Neural cell (in vitro differentiated cells): Measurements from ENCODE around the gene SPINK9. TPM values are rescaled to one million over a fixed set of nuclear protein-coding genes. Genes with fewer than 3 reads are reported as not detected.

ENCODE experiments used
- H2AFZ ChIP-seq: fragments of 200-600, 300-800 bp; sonication (generic), shearing (Covaris generic); 2 replicates; pipeline ENCODE4 v1.6.0; 2014; ENCODE audit warnings: low read depth, mild to moderate bottlenecking, antibody characterized with exemption, low read length, moderate library complexity
- H3F3A ChIP-seq: fragments of 200-600 bp; shearing (Covaris generic); 2 replicates; pipeline ENCODE4 v1.6.1; 2016; ENCODE audit warnings: mild to moderate bottlenecking, moderate library complexity, mixed read lengths, antibody characterized with exemption, low read length; ENCODE audit not compliant: insufficient read depth, poor library complexity, severe bottlenecking
- H3K27ac ChIP-seq: fragments of 200-600, 300-800 bp; sonication (generic), shearing (Covaris generic); 2 replicates; pipeline ENCODE4 v1.5.1; 2014; ENCODE audit warnings: mild to moderate bottlenecking, low read length, moderate library complexity
- H3K27me3 ChIP-seq: fragments of 300-800, 200-600 bp; sonication (generic), shearing (Covaris generic); 2 replicates; pipeline ENCODE4 v1.6.0; 2014; ENCODE audit warnings: mild to moderate bottlenecking, low read depth, low read length, moderate library complexity; ENCODE audit not compliant: insufficient read depth
- H3K36me3 ChIP-seq: fragments of 300-800, 200-600 bp; sonication (generic), shearing (Covaris generic); 2 replicates; pipeline ENCODE4 v1.5.1; 2014; ENCODE audit warnings: mild to moderate bottlenecking, antibody characterized with exemption, low read length, moderate library complexity; ENCODE audit not compliant: insufficient read depth
- H3K4me2 ChIP-seq: fragments of 300-800, 200-600 bp; sonication (generic), shearing (Covaris generic); 2 replicates; pipeline ENCODE4 v1.6.0; 2014; ENCODE audit warnings: mild to moderate bottlenecking, low read length
- H3K4me3 ChIP-seq: fragments of 300-800, 200-600 bp; sonication (generic), shearing (Covaris generic); 2 replicates; pipeline ENCODE4 v1.5.1; 2014; ENCODE audit warnings: mild to moderate bottlenecking, low read length, moderate library complexity
- H3K79me2 ChIP-seq: fragments of 200-600 bp; shearing (Covaris generic); replicated peaks from 2 replicates; pipeline ENCODE4 v1.6.0; 2014; ENCODE audit warnings: mild to moderate bottlenecking, low read length, moderate library complexity; ENCODE audit not compliant: insufficient read depth
- H3K9ac ChIP-seq: fragments of 300-800, 200-600 bp; sonication (generic), shearing (Covaris generic); 2 replicates; pipeline ENCODE4 v1.6.1; 2016; ENCODE audit warnings: mild to moderate bottlenecking, low read length, mixed read lengths
- H3K9me2 ChIP-seq: fragments of 200-600 bp; shearing (Covaris generic); 2 replicates; pipeline ENCODE4 v1.6.1; 2016; ENCODE audit warnings: mild to moderate bottlenecking, low read length, mixed read lengths; ENCODE audit not compliant: insufficient read depth
- H3K9me3 ChIP-seq: fragments of 200-600, 300-800 bp; sonication (generic), shearing (Covaris generic); 2 replicates; pipeline ENCODE4 v1.6.1; 2016; ENCODE audit warnings: mild to moderate bottlenecking, mixed run types, low read length, moderate library complexity, mixed read lengths
- H4K20me1 ChIP-seq: fragments of 200-600 bp; shearing (Covaris generic); 2 replicates; pipeline ENCODE4 v1.6.1; 2016; ENCODE audit warnings: mild to moderate bottlenecking, mixed run types; ENCODE audit not compliant: insufficient read depth
- EP300 ChIP-seq: fragments of 450-650 bp; conservative IDR thresholded peaks from 2 replicates; pipeline ENCODE4 v1.6.1; 2014; ENCODE audit warnings: antibody characterized with exemption, mild to moderate bottlenecking, moderate library complexity; ENCODE audit not compliant: poor library complexity, severe bottlenecking
- EZH2 ChIP-seq: fragments of 200-600, 300-800 bp; shearing (Covaris generic), sonication (generic); IDR thresholded peaks from 2 replicates; pipeline ENCODE4 v1.6.1; 2014; ENCODE audit warnings: antibody characterized with exemption, low read length, borderline replicate concordance, mild to moderate bottlenecking; ENCODE audit not compliant: insufficient read depth, poor library complexity, severe bottlenecking
- MXI1 ChIP-seq: fragments of 450-650 bp; conservative IDR thresholded peaks from 2 replicates; pipeline ENCODE4 v1.6.1; 2014; ENCODE audit warnings: antibody characterized with exemption, mild to moderate bottlenecking; ENCODE audit not compliant: poor library complexity, severe bottlenecking
- POLR2AphosphoS5 ChIP-seq: IDR thresholded peaks from 2 replicates; pipeline ENCODE4 v1.6.1; 2012
- RAD21 ChIP-seq: fragments of 450-650 bp; conservative IDR thresholded peaks from 2 replicates; pipeline ENCODE4 v1.6.1; 2014; ENCODE audit warnings: antibody characterized with exemption, mild to moderate bottlenecking, moderate library complexity
- SMC3 ChIP-seq: fragments of 450-650 bp; conservative IDR thresholded peaks from 2 replicates; pipeline ENCODE4 v1.6.1; 2014; ENCODE audit warnings: antibody characterized with exemption, mild to moderate bottlenecking, moderate library complexity; ENCODE audit not compliant: poor library complexity
- polyA plus RNA-seq: library from polyadenylated mRNA; depleted of rRNA; stranded (reverse); fragments of >200 nt; gene quantifications from 2 replicates; pipeline ENCODE4 v1.2.3, GENCODE V29; 2014
- TF ChIP-seq, protein P1 (sequence below): fragments of 450-650 bp; IDR thresholded peaks from 2 replicates; pipeline ENCODE4 v1.5.1; 2014; ENCODE audit warnings: antibody characterized with exemption, mild to moderate bottlenecking, moderate library complexity; ENCODE audit not compliant: poor library complexity, severe bottlenecking
- TF ChIP-seq, protein P2 (sequence below): IDR thresholded peaks from 2 replicates; pipeline ENCODE4 v1.6.1; 2012; ENCODE audit warnings: borderline replicate concordance

The SPINK9 gene
- polyA plus RNA-seq, 1 donor from 2014 or later, result not detected

DNA sequence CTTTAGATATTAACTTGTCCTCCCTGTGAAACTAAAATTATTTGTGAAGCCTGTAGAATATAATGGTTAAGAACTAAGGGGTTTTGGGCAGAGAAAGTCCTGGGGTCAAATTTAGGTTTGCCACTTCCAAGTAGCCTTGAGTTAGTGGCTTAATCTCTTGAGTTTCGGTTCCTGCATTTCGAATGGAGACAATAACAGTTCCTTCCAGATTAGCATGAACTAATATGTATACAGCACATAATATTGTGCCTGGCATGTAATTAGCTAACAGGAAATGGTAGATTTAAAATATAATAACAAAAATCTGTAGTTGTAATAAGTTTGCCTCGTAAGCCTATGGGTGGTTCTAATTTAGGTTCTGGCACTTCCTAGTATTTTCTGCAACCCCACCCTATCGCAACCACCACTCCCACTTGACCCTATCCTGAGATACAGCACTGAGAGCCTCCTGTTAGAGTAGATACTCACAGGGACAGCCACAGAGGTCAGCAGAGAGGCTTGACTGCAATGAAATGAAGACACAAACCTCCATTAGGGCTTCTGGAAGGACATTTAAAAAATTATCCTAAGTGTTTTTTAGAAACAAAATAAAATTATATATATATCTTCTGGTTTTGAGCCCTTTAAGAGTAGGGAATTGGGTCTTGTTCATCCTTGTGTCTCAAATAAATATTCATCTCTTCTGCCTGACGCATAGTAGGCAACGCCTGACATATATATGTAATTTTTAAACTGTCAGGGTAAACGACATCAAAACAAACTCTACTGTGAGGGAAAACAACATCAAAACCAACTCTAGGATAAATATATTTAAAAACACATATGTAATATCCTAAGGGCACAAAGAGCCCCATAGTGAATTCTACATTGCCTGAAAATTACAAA is 8.5 kb downstream of the SPINK9 start:
- Histone ChIP-seq H3K27ac (no peak overlapping the region), H3F3A (no peaks in the 10 kb centered on the region), H3K9me2 (no peaks in the 10 kb centered on the region), H3K4me3 (no peak overlapping the region), H4K20me1 (no peaks in the 10 kb centered on the region), H3K79me2 (no peaks in the 10 kb centered on the region), H3K9me3 (no peaks in the 10 kb centered on the region), H3K36me3 (no peaks in the 10 kb centered on the region), H3K27me3 (no peaks in the 10 kb centered on the region), H2AFZ (no peak overlapping the region), H3K4me2 (no peak overlapping the region), H3K9ac (no peak overlapping the region)
- TF ChIP-seq, protein P1, sequence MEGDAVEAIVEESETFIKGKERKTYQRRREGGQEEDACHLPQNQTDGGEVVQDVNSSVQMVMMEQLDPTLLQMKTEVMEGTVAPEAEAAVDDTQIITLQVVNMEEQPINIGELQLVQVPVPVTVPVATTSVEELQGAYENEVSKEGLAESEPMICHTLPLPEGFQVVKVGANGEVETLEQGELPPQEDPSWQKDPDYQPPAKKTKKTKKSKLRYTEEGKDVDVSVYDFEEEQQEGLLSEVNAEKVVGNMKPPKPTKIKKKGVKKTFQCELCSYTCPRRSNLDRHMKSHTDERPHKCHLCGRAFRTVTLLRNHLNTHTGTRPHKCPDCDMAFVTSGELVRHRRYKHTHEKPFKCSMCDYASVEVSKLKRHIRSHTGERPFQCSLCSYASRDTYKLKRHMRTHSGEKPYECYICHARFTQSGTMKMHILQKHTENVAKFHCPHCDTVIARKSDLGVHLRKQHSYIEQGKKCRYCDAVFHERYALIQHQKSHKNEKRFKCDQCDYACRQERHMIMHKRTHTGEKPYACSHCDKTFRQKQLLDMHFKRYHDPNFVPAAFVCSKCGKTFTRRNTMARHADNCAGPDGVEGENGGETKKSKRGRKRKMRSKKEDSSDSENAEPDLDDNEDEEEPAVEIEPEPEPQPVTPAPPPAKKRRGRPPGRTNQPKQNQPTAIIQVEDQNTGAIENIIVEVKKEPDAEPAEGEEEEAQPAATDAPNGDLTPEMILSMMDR, result no peak
- TF ChIP-seq MXI1 (no peak), SMC3 (no peak), RAD21 (no peak), EP300 (no peak), EZH2 (no peak)
- TF ChIP-seq, protein P2, sequence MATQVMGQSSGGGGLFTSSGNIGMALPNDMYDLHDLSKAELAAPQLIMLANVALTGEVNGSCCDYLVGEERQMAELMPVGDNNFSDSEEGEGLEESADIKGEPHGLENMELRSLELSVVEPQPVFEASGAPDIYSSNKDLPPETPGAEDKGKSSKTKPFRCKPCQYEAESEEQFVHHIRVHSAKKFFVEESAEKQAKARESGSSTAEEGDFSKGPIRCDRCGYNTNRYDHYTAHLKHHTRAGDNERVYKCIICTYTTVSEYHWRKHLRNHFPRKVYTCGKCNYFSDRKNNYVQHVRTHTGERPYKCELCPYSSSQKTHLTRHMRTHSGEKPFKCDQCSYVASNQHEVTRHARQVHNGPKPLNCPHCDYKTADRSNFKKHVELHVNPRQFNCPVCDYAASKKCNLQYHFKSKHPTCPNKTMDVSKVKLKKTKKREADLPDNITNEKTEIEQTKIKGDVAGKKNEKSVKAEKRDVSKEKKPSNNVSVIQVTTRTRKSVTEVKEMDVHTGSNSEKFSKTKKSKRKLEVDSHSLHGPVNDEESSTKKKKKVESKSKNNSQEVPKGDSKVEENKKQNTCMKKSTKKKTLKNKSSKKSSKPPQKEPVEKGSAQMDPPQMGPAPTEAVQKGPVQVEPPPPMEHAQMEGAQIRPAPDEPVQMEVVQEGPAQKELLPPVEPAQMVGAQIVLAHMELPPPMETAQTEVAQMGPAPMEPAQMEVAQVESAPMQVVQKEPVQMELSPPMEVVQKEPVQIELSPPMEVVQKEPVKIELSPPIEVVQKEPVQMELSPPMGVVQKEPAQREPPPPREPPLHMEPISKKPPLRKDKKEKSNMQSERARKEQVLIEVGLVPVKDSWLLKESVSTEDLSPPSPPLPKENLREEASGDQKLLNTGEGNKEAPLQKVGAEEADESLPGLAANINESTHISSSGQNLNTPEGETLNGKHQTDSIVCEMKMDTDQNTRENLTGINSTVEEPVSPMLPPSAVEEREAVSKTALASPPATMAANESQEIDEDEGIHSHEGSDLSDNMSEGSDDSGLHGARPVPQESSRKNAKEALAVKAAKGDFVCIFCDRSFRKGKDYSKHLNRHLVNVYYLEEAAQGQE, result no peak

DNA sequence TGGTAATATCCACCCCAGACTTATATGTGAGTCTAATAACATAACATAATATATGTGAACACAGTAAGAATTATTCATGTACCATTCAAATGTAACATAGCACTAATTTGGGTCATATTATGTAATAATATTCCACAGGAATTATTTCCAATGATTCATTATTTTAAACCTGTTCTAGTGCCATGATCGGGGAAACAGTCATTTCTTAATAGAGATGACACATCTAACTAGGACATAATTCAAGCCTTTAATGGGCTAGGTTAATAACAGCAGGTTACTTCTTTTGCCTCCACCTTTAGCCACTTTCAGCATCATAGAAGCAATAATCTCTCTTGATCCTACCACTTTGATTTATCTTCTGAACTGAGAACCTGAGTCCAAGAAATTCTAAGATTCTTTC is 12.3 kb downstream of the SPINK9 start:
- H3K4me3 ChIP-seq, result no peak overlapping the region

More for the DNA sequence above, 12.3 kb downstream of the SPINK9 start:
- Histone ChIP-seq H2AFZ (no peak overlapping the region), H3K9ac (no peak overlapping the region), H3K79me2 (no peaks in the 10 kb centered on the region), H3F3A (no peaks in the 10 kb centered on the region), H3K36me3 (no peaks in the 10 kb centered on the region), H3K9me2 (no peaks in the 10 kb centered on the region), H3K27me3 (no peaks in the 10 kb centered on the region), H4K20me1 (no peaks in the 10 kb centered on the region), H3K4me2 (no peak overlapping the region), H3K27ac (no peak overlapping the region), H3K9me3 (no peaks in the 10 kb centered on the region)
- TF ChIP-seq EP300 (no peak), RAD21 (no peak), SMC3 (no peak), POLR2AphosphoS5 (no peak), MXI1 (no peak)
- TF ChIP-seq, protein P1, result no peak
